Measurements from ENCODE around the gene CFAP100.

CFAP100 gene

DNA sequence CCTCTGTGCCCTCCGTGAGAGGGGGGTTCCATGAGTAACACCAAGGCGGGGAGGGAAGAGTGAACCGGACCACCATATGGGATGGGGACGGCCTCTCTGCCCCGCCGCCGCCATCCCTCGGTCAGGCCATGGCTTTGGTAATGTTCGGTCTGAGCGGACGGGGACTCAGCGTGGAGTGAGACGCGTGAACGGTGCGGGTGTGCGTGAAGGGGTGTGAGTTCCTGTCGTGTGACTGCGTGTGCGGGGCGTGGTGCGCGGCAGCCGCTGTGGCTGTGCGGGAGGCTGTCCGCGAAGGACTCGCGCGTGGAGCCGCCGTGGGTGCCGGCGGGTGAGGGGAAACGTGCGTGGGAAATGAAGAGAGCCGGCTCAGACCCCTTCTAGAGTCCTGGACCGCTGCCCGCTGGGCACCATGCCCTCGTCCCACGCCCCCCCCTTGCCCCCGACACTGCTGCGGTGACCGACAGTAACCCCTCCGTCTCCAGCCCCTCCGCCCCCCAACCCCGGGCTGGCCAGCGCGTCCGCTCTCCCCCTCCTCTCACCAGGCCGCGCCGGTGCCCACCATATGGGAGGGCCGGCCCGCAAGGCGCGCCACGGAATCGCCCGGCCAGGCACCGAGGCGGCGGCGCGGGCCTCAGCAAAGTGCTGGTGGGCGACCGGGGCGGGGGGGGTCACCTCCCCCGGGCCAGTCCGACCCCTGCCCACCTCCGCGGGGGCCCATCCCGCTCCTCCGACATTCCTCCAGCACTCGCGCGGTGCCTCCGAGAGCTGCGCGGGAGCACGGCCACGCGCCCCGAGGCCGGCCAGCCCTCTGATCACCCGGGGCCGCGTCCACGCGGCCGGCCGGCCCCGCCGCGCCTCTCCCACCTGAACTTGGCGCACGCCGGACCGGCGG is 38.1 kb upstream of the CFAP100 start:
- DNase-seq (ENCODE audit: low read depth in 3 of 3, low spot score in 1 of 3), result no peak

DNA sequence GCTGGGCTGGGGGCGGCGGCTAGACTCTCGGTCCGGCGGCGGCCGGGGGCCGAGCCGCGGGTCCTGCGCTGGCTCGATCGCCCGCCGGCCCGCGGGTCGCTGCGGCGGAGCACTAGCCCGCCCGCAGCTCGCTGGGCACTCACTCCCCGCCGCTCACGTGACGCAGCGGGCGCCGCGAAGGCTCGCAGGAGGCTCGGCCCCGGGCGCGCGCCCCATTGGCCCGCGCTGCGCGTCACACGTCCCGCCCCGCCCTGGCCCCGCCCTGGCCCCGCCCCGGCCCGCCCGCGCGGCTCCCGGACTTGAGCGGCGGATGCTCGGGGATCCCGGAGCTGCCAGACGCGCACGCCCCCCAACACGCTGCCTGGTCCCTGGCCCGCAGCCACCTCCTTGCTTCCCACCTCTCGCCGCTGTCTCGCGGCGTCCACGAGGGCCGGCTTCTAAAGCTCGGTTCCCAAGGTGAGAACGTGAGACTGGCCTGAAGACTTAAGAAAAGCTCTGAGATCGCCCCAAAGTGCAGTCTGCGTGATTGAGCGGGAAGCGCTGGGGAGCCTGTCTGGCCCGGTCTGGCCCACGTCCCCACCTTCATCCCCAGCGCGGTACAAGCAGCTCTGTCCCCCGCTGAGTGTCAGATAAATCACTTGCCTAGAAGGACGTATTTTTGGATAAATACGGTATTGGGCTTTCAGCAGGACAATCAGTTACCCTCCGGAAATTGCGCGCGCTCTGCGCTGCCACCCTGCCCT is 37.2 kb upstream of the CFAP100 start, which contains the start of gene KLF15:
KLF15 (minus strand) TSS at position 114 of the 743 bp plus-strand sequence. CDS start 4,486 bp downstream, outside the sequence.
- DNase-seq (ENCODE audit: low read depth in 3 of 3, low spot score in 1 of 3), result peak; percentile 19 to 73 (median 55)

- DNase-seq (ENCODE audit: low read depth in 3 of 3, low spot score in 1 of 3), result no peak
Measured at GRCh38 chr3:126358038-126358815, 36.5 kb upstream of the CFAP100 start.

DNA sequence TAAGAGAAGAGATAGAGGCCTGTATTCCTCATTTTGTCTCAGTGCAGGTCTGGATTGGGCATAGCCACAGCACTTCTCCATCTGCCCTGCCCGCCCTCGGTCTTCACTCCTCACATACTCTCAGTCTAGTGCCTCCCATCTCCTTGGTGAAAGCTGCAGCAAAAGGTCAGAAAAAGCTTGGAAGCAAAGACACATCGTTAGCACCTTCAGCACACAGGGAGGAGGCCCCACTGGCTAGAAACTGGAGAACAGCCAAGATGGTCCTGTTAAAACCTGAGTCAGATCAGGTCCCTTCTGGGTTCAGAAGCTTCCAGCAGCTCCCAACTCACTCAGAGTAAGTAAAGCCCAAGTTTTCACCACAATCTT is 35.9 kb upstream of the CFAP100 start:
- DNase-seq (ENCODE audit: low read depth in 3 of 3, low spot score in 1 of 3), result no peak

- no peak for DNase-seq (ENCODE audit: low read depth in 3 of 3, low spot score in 1 of 3)
Measured at GRCh38 chr3:126360046-126360713, 34.5 kb upstream of the CFAP100 start.

DNA sequence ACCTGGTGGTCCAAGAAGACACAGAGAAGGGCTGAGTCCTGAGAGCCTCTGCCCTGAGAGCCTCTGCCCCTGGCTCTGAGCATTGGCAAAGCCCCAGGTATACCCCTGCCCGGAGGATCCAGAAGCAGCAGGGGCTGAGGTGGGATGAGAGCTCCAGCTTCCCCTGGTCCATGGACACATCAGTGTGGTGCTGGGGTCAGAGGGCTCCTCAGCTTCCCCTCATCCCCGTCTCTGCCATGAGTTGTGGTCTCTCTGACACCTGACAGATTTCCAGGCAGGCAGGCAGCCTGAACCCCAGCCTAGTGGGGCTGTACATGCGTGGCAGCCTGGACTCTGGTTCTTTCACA is 34.0 kb upstream of the CFAP100 start:
- DNase-seq (ENCODE audit: low read depth in 3 of 3, low spot score in 1 of 3), result no peak

GRCh38 chr3:126361211-126361610 is 33.5 kb upstream of the CFAP100 start:
- no peak for DNase-seq (ENCODE audit: low read depth in 3 of 3, low spot score in 1 of 3)

GRCh38 chr3:126364130-126364695 is 30.5 kb upstream of the CFAP100 start:
- DNase-seq (ENCODE audit: low read depth in 3 of 3, low spot score in 1 of 3), result no peak

GRCh38 chr3:126364731-126365301 is 29.9 kb upstream of the CFAP100 start:
- no peak for DNase-seq (ENCODE audit: low read depth in 3 of 3, low spot score in 1 of 3)

DNA sequence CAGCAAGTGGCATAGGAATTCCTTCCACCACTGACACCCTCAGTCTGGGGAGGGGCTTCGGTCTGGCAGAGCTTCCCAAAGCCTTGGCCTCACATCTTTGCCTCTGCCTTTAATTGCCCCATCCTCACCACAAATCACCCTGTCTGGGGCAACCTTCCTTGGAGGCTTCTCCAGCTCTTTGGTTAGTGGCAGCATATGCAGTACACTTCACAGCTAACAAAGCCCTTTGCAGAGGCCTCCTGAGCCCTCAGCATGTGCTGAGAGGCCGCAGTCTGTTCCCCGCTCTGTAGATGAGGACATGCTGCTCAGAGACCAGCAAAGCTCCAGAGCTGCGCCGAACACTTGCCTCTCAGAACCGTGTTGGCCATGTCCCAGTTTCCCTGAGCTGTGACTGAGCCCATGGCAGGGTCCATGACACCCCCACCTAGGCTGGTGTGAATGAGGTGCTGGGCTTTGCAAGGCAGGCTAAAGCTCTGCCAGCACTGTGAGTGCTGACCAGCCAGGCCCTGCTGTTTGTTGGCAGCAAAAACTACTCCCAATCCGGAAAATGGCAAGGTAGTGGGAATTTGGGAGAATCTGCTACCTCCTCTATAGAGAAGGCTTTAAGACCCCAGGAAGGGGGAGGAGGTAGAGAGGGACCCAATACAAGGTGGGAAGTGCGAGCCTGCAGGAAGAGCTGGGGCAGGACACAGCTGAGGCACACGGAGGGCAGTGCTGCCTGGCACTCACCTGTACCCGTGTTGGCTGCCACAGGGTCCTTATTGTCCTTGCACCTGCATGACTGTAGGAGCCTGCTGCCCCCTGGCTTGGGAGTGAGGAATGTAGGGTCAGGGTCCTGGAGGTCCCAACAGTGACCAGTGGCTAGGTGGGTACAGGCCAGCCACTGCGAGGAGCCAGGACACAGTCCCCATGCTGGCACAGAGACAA is 29.1 kb upstream of the CFAP100 start:
- DNase-seq (ENCODE audit: low read depth in 3 of 3, low spot score in 1 of 3), result no peak

- DNase-seq (ENCODE audit: low read depth in 3 of 3, low spot score in 1 of 3), result no peak
Measured at GRCh38 chr3:126367316-126367805, 27.3 kb upstream of the CFAP100 start.

DNA sequence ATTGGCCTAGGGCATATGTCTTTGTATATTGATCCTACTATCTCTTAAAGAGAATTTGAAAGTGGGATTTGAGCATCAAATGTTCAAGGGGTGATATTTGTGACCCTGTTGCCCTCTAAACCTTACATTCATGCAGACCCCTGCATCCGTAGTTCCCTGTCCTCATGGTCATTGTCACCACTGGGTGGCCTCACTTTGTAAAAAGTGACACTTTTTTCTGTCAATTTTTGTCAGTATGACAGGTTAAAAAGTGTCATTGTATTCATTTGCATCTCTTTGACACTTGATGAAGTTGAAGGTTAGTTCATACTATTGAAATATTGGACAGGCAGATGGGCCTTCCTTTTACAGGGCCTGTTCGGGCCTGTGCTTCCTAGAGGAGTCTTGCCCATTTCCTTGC is 25.2 kb upstream of the CFAP100 start:
- DNase-seq (ENCODE audit: low read depth in 3 of 3, low spot score in 1 of 3), result no peak

GRCh38 chr3:126370055-126370454 is 24.7 kb upstream of the CFAP100 start:
- DNase-seq (ENCODE audit: low read depth in 3 of 3, low spot score in 1 of 3), result no peak

GRCh38 chr3:126370606-126371005 is 24.1 kb upstream of the CFAP100 start:
- no peak for DNase-seq (ENCODE audit: low read depth in 3 of 3, low spot score in 1 of 3)

DNA sequence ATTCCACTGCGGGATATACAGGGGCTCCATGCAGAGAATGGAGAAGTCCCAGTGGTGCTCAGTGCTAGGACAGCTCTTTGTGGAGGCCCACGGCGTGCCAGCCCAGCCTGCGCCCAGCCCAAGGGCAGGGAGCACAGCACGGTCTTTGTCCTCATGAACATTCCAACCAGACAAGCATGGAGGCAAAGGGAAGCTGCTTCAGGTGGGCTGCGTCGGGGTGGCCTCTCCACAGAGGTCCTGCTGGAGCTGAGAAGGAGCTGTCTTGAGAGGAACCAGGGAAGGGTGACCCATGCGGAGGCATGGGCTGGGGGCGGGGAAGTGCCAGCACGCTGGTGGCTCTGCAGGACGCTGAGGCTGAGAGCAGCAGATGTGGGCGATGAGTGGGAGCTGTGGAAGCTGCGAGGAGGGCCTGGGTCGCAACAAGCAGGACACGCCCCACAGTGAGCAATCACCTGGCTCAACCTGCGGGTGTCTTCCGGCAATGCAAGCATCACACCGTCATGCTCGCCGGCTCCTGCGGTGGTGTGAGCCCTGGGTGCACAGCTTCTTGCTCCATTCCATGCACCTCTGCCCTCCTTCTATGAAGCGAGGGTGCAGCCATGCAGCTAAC is 23.5 kb upstream of the CFAP100 start:
- no peak for DNase-seq (ENCODE audit: low read depth in 3 of 3, low spot score in 1 of 3)

GRCh38 chr3:126372413-126373145 is 22.1 kb upstream of the CFAP100 start:
- no peak for DNase-seq (ENCODE audit: low read depth in 3 of 3, low spot score in 1 of 3)

DNA sequence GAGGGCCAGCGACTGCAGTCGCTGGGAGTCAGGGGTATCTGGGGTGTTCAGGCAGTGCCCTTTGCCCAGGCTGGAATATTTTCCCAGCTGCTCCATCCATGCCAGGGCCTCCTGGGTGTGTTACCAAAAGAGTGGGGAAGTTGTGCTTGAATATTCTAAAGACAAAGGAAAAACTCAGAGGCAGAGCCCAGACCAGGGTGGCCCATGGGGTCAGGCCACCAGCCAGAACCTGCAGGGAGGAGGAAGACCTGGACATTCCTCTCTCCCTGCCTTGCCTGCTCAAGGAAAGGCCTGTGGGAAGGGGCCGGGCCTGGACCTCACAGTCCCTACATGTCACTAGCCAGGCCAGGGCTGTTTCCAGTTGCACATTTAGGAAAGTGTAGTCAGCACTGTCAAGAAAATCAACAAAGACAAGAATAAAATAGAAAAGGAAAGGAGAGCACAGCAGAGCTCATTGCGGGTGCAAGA is 21.5 kb upstream of the CFAP100 start:
- no peak for DNase-seq (ENCODE audit: low read depth in 3 of 3, low spot score in 1 of 3)

Measured in stimulated activated CD4-positive, alpha-beta T cell treated with anti-CD3 and anti-CD28 coated beads, TNF-alpha, amount 100 ng/mL, for 1 hour (primary cell).